ENCODE data around the gene CCDC71.

The CCDC71 gene

DNA sequence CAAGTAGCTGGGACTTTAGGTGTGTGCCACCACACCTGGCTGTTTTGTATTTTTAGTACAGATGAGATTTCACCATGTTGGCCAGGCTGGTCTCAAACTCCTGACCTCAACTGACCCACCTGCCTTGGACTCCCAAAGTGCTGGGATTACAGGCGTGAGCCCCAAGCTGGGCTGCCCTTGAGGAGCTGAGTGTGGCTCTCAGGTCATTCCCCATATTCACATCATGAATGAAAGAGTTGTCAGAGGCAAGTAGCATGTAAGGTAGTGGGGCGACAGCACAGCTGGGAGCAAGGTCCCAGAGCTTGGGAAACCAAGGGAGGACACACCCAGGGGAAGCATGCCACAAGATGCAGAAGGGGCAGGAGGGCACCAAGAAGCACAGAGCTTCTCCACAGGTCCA is 4.9 kb downstream of the CCDC71 start:
- no peak overlapping the region for H3K27ac ChIP-seq (ENCODE audit: low read depth, low read length)
- H3K4me1 ChIP-seq (ENCODE audit: control insufficient read depth in 5 of 5, insufficient read depth in 5 of 5, low read length in 5 of 5) = peaks cover 2 to 20% (median 17%) of the 10 kb centered on the region in 5 donors
- H3K27me3 ChIP-seq (ENCODE audit: control insufficient read depth in 5 of 5, insufficient read depth in 4 of 5, low read length in 5 of 5) = no peaks in the 10 kb centered on the region
- H3K36me3 ChIP-seq (ENCODE audit: control insufficient read depth in 5 of 5, insufficient read depth in 5 of 5, low read length in 5 of 5) = peaks cover 0 to 32% (median 24%) of the 10 kb centered on the region in 5 donors
- H3K4me3 ChIP-seq (ENCODE audit: low read depth in 1 of 5, low read length in 5 of 5) = no peak overlapping the region
- no peak overlapping the region for H3K9ac ChIP-seq (ENCODE audit: low read length in 5 of 5)
- no peaks in the 10 kb centered on the region for H3K9me3 ChIP-seq (ENCODE audit: control insufficient read depth in 5 of 5, low read length in 5 of 5)

DNA sequence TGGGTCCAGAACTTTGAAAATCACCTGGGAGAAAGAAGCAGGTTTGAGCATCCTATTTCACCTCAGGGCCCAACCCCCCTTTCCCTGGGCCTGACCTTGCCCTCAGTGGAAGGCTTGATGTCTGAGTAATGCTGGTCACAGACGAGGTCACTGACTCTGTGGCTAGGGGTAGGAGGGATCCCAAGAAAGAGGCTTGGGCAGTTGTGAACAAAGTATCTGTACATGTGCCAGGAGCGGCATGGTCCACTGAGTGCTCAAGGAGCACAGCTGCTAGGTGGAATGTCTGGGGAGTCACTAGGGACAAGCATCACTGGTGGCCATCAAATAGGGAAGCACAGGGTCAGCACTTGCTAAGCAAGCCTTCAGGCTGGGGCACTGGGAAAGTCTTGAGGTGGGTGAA is 7.3 kb downstream of the CCDC71 start:
- peaks cover 0 to 6% (median 3%) of the 10 kb centered on the region in 5 donors for H3K4me1 ChIP-seq (ENCODE audit: control insufficient read depth in 5 of 5, insufficient read depth in 5 of 5, low read length in 5 of 5)
- H3K27ac ChIP-seq (ENCODE audit: low read depth, low read length) = no peak overlapping the region
- H3K4me3 ChIP-seq (ENCODE audit: low read depth in 1 of 5, low read length in 5 of 5) = no peak overlapping the region
- no peaks in the 10 kb centered on the region for H3K27me3 ChIP-seq (ENCODE audit: control insufficient read depth in 5 of 5, insufficient read depth in 4 of 5, low read length in 5 of 5)
- peaks cover 0 to 25% (median 20%) of the 10 kb centered on the region in 5 donors for H3K36me3 ChIP-seq (ENCODE audit: control insufficient read depth in 5 of 5, insufficient read depth in 5 of 5, low read length in 5 of 5)
- H3K9ac ChIP-seq (ENCODE audit: low read length in 5 of 5) = no peak overlapping the region
- no peaks in the 10 kb centered on the region for H3K9me3 ChIP-seq (ENCODE audit: control insufficient read depth in 5 of 5, low read length in 5 of 5)

DNA sequence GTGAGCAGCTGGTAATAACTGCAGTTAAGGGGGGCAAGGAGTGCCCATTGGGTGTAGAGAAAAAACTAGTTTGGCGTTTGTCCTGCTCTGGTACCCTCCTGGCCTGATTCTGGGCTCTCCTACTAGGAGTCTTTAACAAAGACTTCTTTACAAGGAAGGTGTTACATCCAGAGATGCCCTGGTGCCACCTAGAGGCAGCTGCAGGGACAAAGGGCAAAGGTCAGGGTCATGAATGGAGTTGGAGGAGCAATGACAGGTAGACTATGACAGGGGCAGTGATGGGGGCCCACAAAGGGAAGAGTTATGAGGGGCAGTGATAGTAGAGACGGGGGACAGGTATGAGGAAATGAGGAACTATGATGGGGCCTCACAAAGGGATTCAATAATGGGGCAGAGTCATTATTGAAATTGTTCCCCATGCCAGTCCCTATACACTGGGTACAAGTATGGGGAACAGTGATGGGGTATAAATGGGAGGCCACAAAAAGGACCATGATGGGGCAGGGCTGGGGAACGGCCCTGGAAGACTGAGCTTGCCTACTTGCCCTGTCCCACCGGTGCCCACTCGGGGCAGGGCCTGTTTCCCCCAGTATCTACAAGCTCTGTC is 7.9 kb downstream of the CCDC71 start:
- peaks cover 0 to 6% (median 3%) of the 10 kb centered on the region in 5 donors for H3K4me1 ChIP-seq (ENCODE audit: control insufficient read depth in 5 of 5, insufficient read depth in 5 of 5, low read length in 5 of 5)
- no peak overlapping the region for H3K4me3 ChIP-seq (ENCODE audit: low read depth in 1 of 5, low read length in 5 of 5)
- H3K36me3 ChIP-seq (ENCODE audit: control insufficient read depth in 5 of 5, insufficient read depth in 5 of 5, low read length in 5 of 5) = peaks cover 0 to 19% (median 14%) of the 10 kb centered on the region in 5 donors
- no peak overlapping the region for H3K27ac ChIP-seq (ENCODE audit: low read depth, low read length)
- no peak overlapping the region for H3K9ac ChIP-seq (ENCODE audit: low read length in 5 of 5)
- H3K27me3 ChIP-seq (ENCODE audit: control insufficient read depth in 5 of 5, insufficient read depth in 4 of 5, low read length in 5 of 5) = no peaks in the 10 kb centered on the region
- no peaks in the 10 kb centered on the region for H3K9me3 ChIP-seq (ENCODE audit: control insufficient read depth in 5 of 5, low read length in 5 of 5)

GRCh38 chr3:49157289-49157688 is 8.8 kb downstream of the CCDC71 start:
- Histone ChIP-seq H3K9me3 (ENCODE audit: control insufficient read depth in 5 of 5, low read length in 5 of 5) (no peaks in the 10 kb centered on the region), H3K27me3 (ENCODE audit: control insufficient read depth in 5 of 5, insufficient read depth in 4 of 5, low read length in 5 of 5) (no peaks in the 10 kb centered on the region), H3K4me3 (ENCODE audit: low read depth in 1 of 5, low read length in 5 of 5) (no peak overlapping the region), H3K27ac (ENCODE audit: low read depth, low read length) (no peak overlapping the region), H3K9ac (ENCODE audit: low read length in 5 of 5) (no peak overlapping the region), H3K36me3 (ENCODE audit: control insufficient read depth in 5 of 5, insufficient read depth in 5 of 5, low read length in 5 of 5) (peaks cover 0 to 11% (median 7%) of the 10 kb centered on the region in 5 donors), H3K4me1 (ENCODE audit: control insufficient read depth in 5 of 5, insufficient read depth in 5 of 5, low read length in 5 of 5) (peaks cover 0 to 4% (median 3%) of the 10 kb centered on the region in 5 donors)

- no peak overlapping the region for H3K4me3 ChIP-seq (ENCODE audit: low read depth in 1 of 5, low read length in 5 of 5)
- H3K9me3 ChIP-seq (ENCODE audit: control insufficient read depth in 5 of 5, low read length in 5 of 5) = no peaks in the 10 kb centered on the region
- H3K27ac ChIP-seq (ENCODE audit: low read depth, low read length) = no peak overlapping the region
- no peaks in the 10 kb centered on the region for H3K27me3 ChIP-seq (ENCODE audit: control insufficient read depth in 5 of 5, insufficient read depth in 4 of 5, low read length in 5 of 5)
- H3K4me1 ChIP-seq (ENCODE audit: control insufficient read depth in 5 of 5, insufficient read depth in 5 of 5, low read length in 5 of 5) = no peaks in the 10 kb centered on the region
- no peak overlapping the region for H3K9ac ChIP-seq (ENCODE audit: low read length in 5 of 5)
- H3K36me3 ChIP-seq (ENCODE audit: control insufficient read depth in 5 of 5, insufficient read depth in 5 of 5, low read length in 5 of 5) = no peaks in the 10 kb centered on the region
Observed at GRCh38 chr3:49153349-49153912, 12.7 kb downstream of the CCDC71 start.

- H3K27me3 ChIP-seq (ENCODE audit: control insufficient read depth in 5 of 5, insufficient read depth in 4 of 5, low read length in 5 of 5) = no peaks in the 10 kb centered on the region
- H3K9me3 ChIP-seq (ENCODE audit: control insufficient read depth in 5 of 5, low read length in 5 of 5) = no peaks in the 10 kb centered on the region
- H3K4me3 ChIP-seq (ENCODE audit: low read depth in 1 of 5, low read length in 5 of 5) = no peak overlapping the region
- H3K27ac ChIP-seq (ENCODE audit: low read depth, low read length) = no peak overlapping the region
- no peaks in the 10 kb centered on the region for H3K4me1 ChIP-seq (ENCODE audit: control insufficient read depth in 5 of 5, insufficient read depth in 5 of 5, low read length in 5 of 5)
- no peak overlapping the region for H3K9ac ChIP-seq (ENCODE audit: low read length in 5 of 5)
- H3K36me3 ChIP-seq (ENCODE audit: control insufficient read depth in 5 of 5, insufficient read depth in 5 of 5, low read length in 5 of 5) = no peaks in the 10 kb centered on the region
Observed at GRCh38 chr3:49151610-49152009, 14.5 kb downstream of the CCDC71 start.

DNA sequence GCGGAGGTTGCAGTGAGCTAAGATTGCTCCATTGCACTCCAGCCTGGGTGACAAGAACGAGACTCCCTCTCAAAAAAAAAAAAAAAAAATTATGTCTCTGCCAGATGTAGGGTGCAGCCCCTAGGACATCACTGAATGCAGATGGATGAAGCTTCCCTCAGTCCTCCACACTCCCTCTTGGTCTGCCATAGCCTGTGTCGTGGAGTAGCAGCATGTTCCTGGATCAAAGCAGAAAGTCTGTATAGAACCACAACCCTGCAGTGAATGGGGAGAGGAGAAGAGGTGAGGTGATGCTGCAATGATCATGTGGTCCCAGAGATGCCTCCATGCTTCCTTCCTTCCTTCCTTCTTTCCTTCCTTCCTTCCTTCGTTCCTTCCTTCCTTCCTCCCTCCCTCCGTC is 18.0 kb downstream of the CCDC71 start:
- no peaks in the 10 kb centered on the region for H3K4me1 ChIP-seq (ENCODE audit: control insufficient read depth in 5 of 5, insufficient read depth in 5 of 5, low read length in 5 of 5)
- H3K36me3 ChIP-seq (ENCODE audit: control insufficient read depth in 5 of 5, insufficient read depth in 5 of 5, low read length in 5 of 5) = no peaks in the 10 kb centered on the region
- H3K27ac ChIP-seq (ENCODE audit: low read depth, low read length) = no peak overlapping the region
- no peaks in the 10 kb centered on the region for H3K27me3 ChIP-seq (ENCODE audit: control insufficient read depth in 5 of 5, insufficient read depth in 4 of 5, low read length in 5 of 5)
- H3K9me3 ChIP-seq (ENCODE audit: control insufficient read depth in 5 of 5, low read length in 5 of 5) = no peaks in the 10 kb centered on the region
- no peak overlapping the region for H3K9ac ChIP-seq (ENCODE audit: low read length in 5 of 5)
- H3K4me3 ChIP-seq (ENCODE audit: low read depth in 1 of 5, low read length in 5 of 5) = no peak overlapping the region

GRCh38 chr3:49140080-49140479 is 26.1 kb downstream of the CCDC71 start:
- H3K27me3 ChIP-seq (ENCODE audit: control insufficient read depth in 5 of 5, insufficient read depth in 4 of 5, low read length in 5 of 5) = peaks cover 0 to 5% (median 3%) of the 10 kb centered on the region in 5 donors
- H3K27ac ChIP-seq (ENCODE audit: low read depth, low read length) = no peak overlapping the region
- H3K36me3 ChIP-seq (ENCODE audit: control insufficient read depth in 5 of 5, insufficient read depth in 5 of 5, low read length in 5 of 5) = no peaks in the 10 kb centered on the region
- H3K4me3 ChIP-seq (ENCODE audit: low read depth in 1 of 5, low read length in 5 of 5) = no peak overlapping the region
- H3K9me3 ChIP-seq (ENCODE audit: control insufficient read depth in 5 of 5, low read length in 5 of 5) = no peaks in the 10 kb centered on the region
- H3K4me1 ChIP-seq (ENCODE audit: control insufficient read depth in 5 of 5, insufficient read depth in 5 of 5, low read length in 5 of 5) = no peaks in the 10 kb centered on the region
- no peak overlapping the region for H3K9ac ChIP-seq (ENCODE audit: low read length in 5 of 5)

- Histone ChIP-seq H3K9me3 (ENCODE audit: control insufficient read depth in 5 of 5, low read length in 5 of 5) (no peaks in the 10 kb centered on the region), H3K4me1 (ENCODE audit: control insufficient read depth in 5 of 5, insufficient read depth in 5 of 5, low read length in 5 of 5) (peaks cover 7 to 36% (median 27%) of the 10 kb centered on the region in 5 donors), H3K4me3 (ENCODE audit: low read depth in 1 of 5, low read length in 5 of 5) (no peak overlapping the region), H3K9ac (ENCODE audit: low read length in 5 of 5) (no peak overlapping the region), H3K36me3 (ENCODE audit: control insufficient read depth in 5 of 5, insufficient read depth in 5 of 5, low read length in 5 of 5) (peaks cover 0 to 11% (median 7%) of the 10 kb centered on the region in 5 donors), H3K27me3 (ENCODE audit: control insufficient read depth in 5 of 5, insufficient read depth in 4 of 5, low read length in 5 of 5) (peaks cover 0 to 5% (median 3%) of the 10 kb centered on the region in 5 donors), H3K27ac (ENCODE audit: low read depth, low read length) (no peak overlapping the region)
Observed at GRCh38 chr3:49135499-49135898, 30.6 kb downstream of the CCDC71 start.

- no peak overlapping the region for H3K27ac ChIP-seq (ENCODE audit: low read depth, low read length)
Observed at GRCh38 chr3:49134471-49135265, 31.5 kb downstream of the CCDC71 start.

More at GRCh38 chr3:49134471-49135265, 31.5 kb downstream of the CCDC71 start:
- Histone ChIP-seq H3K9ac (ENCODE audit: low read length in 5 of 5) (peak overlapping the region in 1 of 5 donors; percentile 10), H3K4me1 (ENCODE audit: control insufficient read depth in 5 of 5, insufficient read depth in 5 of 5, low read length in 5 of 5) (peaks cover 7 to 41% (median 32%) of the 10 kb centered on the region in 5 donors), H3K27me3 (ENCODE audit: control insufficient read depth in 5 of 5, insufficient read depth in 4 of 5, low read length in 5 of 5) (peaks cover 0 to 5% (median 2%) of the 10 kb centered on the region in 5 donors), H3K9me3 (ENCODE audit: control insufficient read depth in 5 of 5, low read length in 5 of 5) (no peaks in the 10 kb centered on the region), H3K36me3 (ENCODE audit: control insufficient read depth in 5 of 5, insufficient read depth in 5 of 5, low read length in 5 of 5) (peaks cover 0 to 19% (median 15%) of the 10 kb centered on the region in 5 donors), H3K4me3 (ENCODE audit: low read depth in 1 of 5, low read length in 5 of 5) (no peak overlapping the region)

Data from subcutaneous abdominal adipose tissue (tissue), 5 donors.